Ovary (tissue), 9 donors: Measurements from ENCODE around the gene PAQR4. TPM values are rescaled to one million over a fixed set of nuclear protein-coding genes. Genes with fewer than 3 reads are reported as not detected.

Experiments
- DNase-seq, 5 donors: peaks; one replicate each; pipeline ENCODE4 v3.0.0-alpha.2; 2019 to 2020
- H3K27ac ChIP-seq, 2 donors: fragments of 200-600 bp; one replicate each; pipeline versions ENCODE4 v1.5.1 to v1.8.0; 2019 to 2022
- H3K27me3 ChIP-seq: fragments of 200-600 bp; one replicate; pipeline ENCODE4 v1.8.0; 2022
- H3K36me3 ChIP-seq: fragments of 200-600 bp; sonication (generic); one replicate; pipeline ENCODE4 v1.5.1; 2019
- H3K4me1 ChIP-seq: one replicate; pipeline ENCODE4 v1.8.1; 2013; ENCODE audit warnings: mild to moderate bottlenecking, moderate library complexity; ENCODE audit not compliant: insufficient read depth
- H3K4me3 ChIP-seq: fragments of 200-600 bp; sonication (generic); one replicate; pipeline ENCODE4 v1.5.1; 2017
- H3K9me3 ChIP-seq, 2 donors: fragments of 200-600 bp in 1 of 2; sonication (generic) in 1 of 2; one replicate each; pipeline versions ENCODE4 v1.5.1 to v1.8.1; 2013 to 2019; ENCODE audit warnings: mild to moderate bottlenecking in 1 of 2, moderate library complexity in 1 of 2
- CTCF ChIP-seq, 3 donors: fragments of 450-650 bp in 2 of 3; fragments of 200-600 bp in 1 of 3; IDR thresholded peaks; one replicate each; pipeline versions ENCODE4 v1.5.1 to v1.8.0; 2016 to 2022; ENCODE audit warnings: antibody characterized with exemption in 3 of 3, mild to moderate bottlenecking in 1 of 3
- EP300 ChIP-seq: sonication (generic); formaldehyde crosslinking; IDR thresholded peaks from one replicate; pipeline ENCODE4 v1.6.1; 2017; ENCODE audit warnings: antibody characterized with exemption
- POLR2A ChIP-seq: fragments of 450-650 bp; IDR thresholded peaks from one replicate; pipeline ENCODE4 v1.6.1; 2017; ENCODE audit warnings: antibody characterized with exemption, mild to moderate bottlenecking, moderate library complexity
- whole genome bisulfite sequencing, 3 donors: extraction: QIAGEN DNeasy Blood & Tissue Kit in 1 of 3; methylation state at CpG; one replicate each; pipeline versions ENCODE4 v1.1.5 to v1.1.7; 2013 to 2017; 5-methylcytosine and 5-hydroxymethylcytosine counted together
- intact Hi-C, 4 donors: fragments of 100-400 bp; cut with DNase I; formaldehyde crosslinking; loops; one replicate each; pipeline versions ENCODE4 v1.11.0 to v1.15.1; 2022 to 2023
- polyA plus RNA-seq, 2 donors: library from polyadenylated mRNA; stranded (reverse); fragments of 200-250 nt in 1 of 2; fragments of 350-450 nt in 1 of 2; fragmentation: Illumina TruSeq in 1 of 2; extraction: RNeasy Lipid Tissue Mini Kit (QIAGEN cat#74804) in 1 of 2; gene quantifications; one replicate each; pipeline ENCODE4 v1.2.3, GENCODE V29; 2013 to 2014
- total RNA-seq, 7 donors: library from RNA; depleted of rRNA in 2 of 7; stranded (reverse); fragments of >200 nt in 2 of 7; fragmentation: NEBNext Ultra II Directional in 3 of 7; extraction: Animal tissue kit (Norgen Biotek cat#: 25700) in 3 of 7; gene quantifications; one replicate each; pipeline versions ENCODE4 v1.1.0 to v1.2.4, GENCODE V29; 2016 to 2023
- donor health status: DM: no; HTN: no; CAD: no; lungs with moderate emphysema.
- donor health status: DM: no; HTN: no; CAD: no.
- donor health status: Bipolar disorder and iron deficiency.
- donor health status: DM: yes; HTN: yes; CAD: no.
- donor health status: DM: no; HTN: no; CAD: no.
- donor health status: DM: yes; HTN: yes; CAD: no.

The PAQR4 gene
- total and polyA plus RNA-seq, 9 donors: 0.30 to 5.7 (median 1.5) TPM

DNA sequence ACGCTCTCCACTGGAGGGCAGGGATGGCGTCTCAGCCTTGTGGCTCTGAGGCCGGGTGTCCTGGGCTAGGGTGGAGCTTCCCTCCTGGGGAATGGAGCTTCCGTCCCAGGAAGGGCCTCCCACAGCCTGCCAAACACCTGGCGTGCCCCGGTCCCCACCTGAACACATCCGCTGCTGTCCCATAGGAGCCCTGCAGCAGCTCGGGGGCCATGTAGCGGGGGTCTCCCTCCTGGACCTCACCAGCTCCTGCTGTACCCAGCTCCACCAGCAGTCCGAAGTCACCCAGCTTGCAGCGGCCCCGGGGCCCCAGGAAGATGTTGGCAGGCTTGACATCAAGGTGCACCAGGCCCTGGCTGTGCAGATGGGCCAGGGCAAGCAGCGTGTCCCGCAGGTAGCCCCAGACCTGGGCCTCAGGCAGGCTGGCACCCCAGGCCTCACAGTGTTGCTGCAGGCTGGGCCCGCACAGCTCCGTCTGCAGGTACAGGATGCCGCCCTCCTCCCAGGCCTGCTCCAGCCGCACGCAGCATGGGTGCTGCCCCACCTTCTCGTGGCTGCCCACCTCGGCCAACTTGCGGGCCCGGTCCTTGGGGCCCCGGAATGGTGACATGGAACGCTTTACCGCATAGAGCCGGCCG, 6.1 kb downstream of the PAQR4 start:
- peaks cover 1% of the 10 kb centered on the region for H3K27me3 ChIP-seq
- no peaks in the 10 kb centered on the region for H3K36me3 ChIP-seq
- no peak overlapping the region for H3K27ac ChIP-seq
- no peak for DNase-seq
- no peak overlapping the region for H3K4me3 ChIP-seq
- no peaks in the 10 kb centered on the region for H3K4me1 ChIP-seq
- 92 to 94% (median 93%) methylated on average over 24 to 28 of the region's 28 CpGs for WGBS, 3 donors
- H3K9me3 ChIP-seq: no peaks in the 10 kb centered on the region
- intact Hi-C loops: no loop called here
- TF ChIP-seq CTCF (IDR thresholded peaks at IDR 0.05): no peak

DNA sequence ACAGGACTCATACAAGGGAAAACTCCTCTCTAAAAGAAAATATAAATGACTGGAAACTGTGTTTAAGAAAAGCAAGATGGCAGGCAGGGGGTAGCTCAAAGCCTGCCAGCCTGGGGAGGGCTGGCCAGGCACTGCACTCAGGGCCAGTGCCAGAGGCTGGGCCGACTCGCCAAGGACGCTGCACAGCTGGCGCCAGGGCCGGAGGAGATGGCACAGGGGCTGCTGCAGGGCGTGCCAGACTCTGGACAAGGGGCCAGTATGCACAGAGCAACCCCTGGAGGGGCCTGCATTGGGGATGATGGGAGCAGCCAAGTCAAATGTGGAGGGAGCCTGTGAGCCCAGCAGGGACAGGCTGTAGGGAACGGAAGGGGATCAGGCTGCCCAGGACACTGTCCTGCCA, 7.1 kb downstream of the PAQR4 start:
- Histone ChIP-seq H3K27ac (no peak overlapping the region), H3K4me3 (no peak overlapping the region), H3K36me3 (no peaks in the 10 kb centered on the region), H3K9me3 (no peaks in the 10 kb centered on the region), H3K4me1 (peaks cover 4% of the 10 kb centered on the region), H3K27me3 (no peaks in the 10 kb centered on the region)
- 85 to 92% (median 89%) methylated on average over 7 of the region's 7 CpGs for WGBS, 3 donors
- intact Hi-C loops: no loop called here
- no peak for DNase-seq
- TF ChIP-seq CTCF (IDR thresholded peaks at IDR 0.05) (no peak), POLR2A (no peak)

GRCh38 chr16:2976673-2977072, 7.5 kb downstream of the PAQR4 start:
- Histone ChIP-seq H3K4me3 (no peak overlapping the region), H3K4me1 (peaks cover 6% of the 10 kb centered on the region), H3K9me3 (no peaks in the 10 kb centered on the region), H3K27me3 (no peaks in the 10 kb centered on the region), H3K27ac (no peak overlapping the region), H3K36me3 (no peaks in the 10 kb centered on the region)
- DNase-seq: no peak
- intact Hi-C loops: no loop called here
- 91 to 93% (median 92%) methylated on average over 13 to 15 of the region's 15 CpGs for WGBS, 3 donors
- TF ChIP-seq CTCF (IDR thresholded peaks at IDR 0.05) (no peak), EP300 (no peak), POLR2A (no peak)

GRCh38 chr16:2977440-2977839, 8.3 kb downstream of the PAQR4 start:
- Histone ChIP-seq H3K4me1 (peaks cover 6% of the 10 kb centered on the region), H3K27ac (no peak overlapping the region), H3K9me3 (no peaks in the 10 kb centered on the region), H3K27me3 (no peaks in the 10 kb centered on the region), H3K4me3 (no peak overlapping the region), H3K36me3 (no peaks in the 10 kb centered on the region)
- intact Hi-C loops: no loop called here
- no peak for DNase-seq
- TF ChIP-seq POLR2A (no peak), CTCF (IDR thresholded peaks at IDR 0.05) (no peak)
- WGBS, 3 donors: 82 to 84% (median 83%) methylated on average over 6 of the region's 6 CpGs
